NCI-H2196 (cell line): Measurements from ENCODE around the gene FZD2.
"Not testable (repeated sequence)": the region's sequence is repeated elsewhere in the genome, so short reads cannot be mapped to it uniquely, and the experiment has no call there.

Experiments used
- DNase-seq: peaks from one replicate; lab custom pipeline; 2025; ENCODE audit not compliant: unreplicated experiment; lab: John Stamatoyannopoulos, UW

FZD2 gene

DNA sequence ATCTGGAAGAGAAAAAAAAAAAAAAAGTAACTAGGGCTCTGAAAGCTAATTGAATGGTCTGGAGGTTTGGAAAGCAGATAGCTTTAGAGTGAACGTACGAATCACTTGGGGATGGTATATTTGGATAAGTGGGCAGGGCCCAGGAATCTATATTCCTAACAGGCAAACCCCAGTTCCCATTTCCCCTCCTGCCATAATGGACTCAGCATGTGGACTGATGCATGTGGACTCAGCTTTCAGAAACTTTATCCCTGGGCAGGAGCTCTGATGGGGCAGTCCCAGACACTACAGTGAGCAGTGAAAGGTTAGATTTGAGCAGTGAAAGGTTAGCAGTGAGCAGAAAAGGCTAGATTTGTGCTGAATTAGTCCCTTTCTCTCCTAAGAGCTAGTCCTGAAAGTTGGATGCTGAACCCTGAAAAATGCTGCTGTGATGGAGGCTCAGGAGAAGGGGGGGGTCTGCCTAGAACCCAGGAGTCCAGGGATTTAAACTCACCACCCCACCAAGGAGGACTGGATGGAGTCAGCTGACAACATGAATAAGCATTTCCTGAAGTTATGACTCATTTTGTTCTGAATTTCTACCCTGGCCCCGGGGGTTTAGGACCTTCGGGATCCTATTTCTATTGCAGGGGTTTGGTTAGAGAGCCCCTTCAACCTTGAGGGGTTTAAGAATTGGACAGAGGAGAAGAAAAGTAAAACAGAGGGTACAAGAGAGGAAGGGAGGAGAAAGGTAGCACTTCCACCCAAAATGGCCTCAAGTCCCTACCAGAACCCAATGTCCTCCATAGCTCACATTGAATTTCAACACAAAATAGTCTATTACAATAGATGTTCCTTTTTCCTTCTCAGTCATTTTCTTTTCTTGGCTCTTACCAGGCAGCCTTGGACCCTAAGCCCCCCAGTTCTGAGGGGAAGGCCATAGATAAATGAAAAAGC, 10.3 kb upstream of the FZD2 start:
- no peak for DNase-seq

DNA sequence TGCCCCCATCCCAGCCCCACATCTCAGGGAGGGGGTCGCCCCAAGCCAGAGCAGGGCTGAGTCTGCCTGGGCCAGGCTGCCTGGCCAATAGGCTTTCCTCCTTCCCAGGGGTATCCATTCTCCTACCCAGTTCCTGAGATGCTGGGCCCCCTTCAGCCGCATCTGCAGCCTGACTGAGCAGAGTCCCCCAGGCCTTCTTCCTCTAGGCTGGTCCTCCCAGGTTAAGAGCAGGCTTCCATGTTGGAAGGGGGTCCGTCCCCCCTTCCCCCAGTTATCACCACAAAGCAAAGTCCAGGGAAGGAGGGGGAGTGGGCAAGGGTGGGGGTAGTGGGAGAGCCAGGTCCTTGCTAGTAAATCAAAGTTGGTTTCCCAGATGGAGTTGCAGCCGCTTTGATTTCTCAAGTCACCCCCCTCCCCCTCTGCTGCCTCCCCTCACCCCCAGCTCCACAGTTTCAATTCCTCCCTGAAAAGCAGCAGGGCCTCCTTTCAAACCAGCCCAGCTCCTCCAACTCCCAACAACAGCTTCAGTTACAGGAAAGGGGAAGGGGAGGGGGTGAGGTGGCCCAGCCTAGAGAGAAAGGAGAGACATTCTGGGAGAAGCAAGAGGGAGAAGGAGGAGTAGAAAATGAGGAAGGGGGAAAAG, 9.5 kb upstream of the FZD2 start:
- DNase-seq, result no peak

DNA sequence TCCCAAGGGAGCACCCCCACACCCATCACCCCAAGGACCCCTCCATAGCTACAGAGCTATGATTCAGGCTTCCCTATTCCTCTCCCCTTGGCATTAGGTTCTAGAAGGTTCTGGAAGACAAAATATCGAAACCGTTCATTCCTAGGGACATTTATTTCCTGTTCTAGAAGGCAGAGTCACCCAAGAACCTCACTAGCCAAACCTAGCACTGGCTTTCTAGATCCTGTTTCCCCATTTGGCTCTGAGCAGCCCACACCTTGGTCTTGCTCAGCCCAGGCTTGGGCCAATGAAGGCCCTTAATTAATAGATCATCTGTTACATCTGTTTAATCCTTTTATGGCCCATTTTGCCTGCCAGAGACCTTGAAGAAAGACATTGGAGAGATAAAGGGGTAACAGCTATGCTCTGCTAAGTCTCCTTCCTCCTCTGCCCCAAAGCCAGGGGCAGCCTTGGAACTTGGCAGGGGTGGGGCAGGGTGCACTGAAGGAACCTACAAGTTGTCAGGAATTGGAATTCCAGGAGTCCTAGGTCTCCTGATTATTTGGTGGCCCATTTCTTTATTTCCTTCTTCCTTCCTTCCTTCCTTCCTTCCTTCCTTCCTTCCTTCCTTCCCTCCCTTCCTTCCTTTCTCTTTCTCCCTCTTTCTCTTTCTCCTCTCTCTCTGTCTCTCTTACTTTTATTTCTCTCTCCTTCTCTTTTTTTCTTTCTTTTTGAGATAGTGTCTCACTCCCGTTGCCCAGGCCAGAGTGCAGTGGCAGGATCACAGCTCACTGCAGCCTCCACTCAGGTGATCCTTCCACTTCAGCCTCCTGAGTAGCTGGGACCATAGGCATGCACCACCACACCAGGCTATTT, 8.7 kb upstream of the FZD2 start:
- DNase-seq, result no peak

DNA sequence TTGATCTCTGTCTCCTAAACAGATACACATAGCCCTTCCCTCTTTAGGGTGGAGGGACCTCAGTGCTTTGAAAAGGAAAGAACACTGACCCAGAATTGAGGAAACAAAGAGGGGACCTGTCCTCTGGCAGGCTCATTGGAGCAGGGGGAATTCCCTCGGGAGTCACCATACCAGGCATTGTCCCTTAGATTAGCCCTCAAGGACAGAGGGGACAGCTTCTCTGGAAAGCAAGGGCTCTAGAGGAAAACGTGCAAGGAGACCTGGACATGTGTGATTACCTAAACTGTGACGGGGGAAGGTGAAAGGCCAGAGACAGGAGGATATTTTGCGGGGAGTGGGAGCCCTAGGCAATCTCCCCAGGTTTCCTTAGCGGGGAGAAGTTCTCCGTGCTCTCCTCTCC, 7.6 kb upstream of the FZD2 start:
- DNase-seq, result no peak

DNA sequence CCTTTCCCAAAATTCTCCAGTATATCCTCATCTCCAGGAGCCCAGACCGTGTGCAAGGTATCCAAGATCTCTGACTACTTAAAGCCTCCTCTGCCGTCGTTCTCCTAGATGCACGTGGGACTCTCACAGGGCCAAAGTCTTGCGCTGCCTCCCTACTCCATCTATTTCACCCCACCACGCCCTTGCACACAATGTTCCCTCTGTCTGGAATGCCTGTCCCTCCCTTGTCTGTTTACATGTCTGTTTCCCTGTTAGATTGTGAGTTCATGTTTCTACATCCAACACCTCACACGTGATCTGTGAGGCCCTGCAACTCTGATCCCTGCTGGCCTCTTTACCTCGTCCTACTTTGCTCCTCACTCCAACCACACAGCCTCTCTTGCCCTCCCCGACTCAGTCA, 4.9 kb upstream of the FZD2 start:
- no peak for DNase-seq

DNA sequence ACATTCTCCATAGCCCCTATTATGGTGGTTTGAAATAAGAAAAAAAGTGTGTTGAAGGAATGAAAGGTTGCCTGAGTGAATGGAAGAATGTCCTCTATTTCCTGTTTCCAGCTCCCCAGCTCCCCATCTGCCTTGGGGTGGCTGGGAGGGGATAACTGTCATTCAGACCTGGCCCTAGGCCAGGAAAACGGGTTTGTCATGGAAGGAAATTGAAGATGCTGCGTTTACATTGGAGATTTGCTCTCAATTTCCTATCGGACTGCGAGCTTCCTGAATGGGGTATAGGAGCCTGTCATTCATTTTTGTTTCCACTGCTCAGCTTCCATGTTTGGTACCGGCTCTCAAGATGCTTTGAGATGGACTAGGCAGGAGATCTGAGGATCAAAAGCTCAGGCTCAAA, 2.2 kb upstream of the FZD2 start:
- DNase-seq, result no peak

DNA sequence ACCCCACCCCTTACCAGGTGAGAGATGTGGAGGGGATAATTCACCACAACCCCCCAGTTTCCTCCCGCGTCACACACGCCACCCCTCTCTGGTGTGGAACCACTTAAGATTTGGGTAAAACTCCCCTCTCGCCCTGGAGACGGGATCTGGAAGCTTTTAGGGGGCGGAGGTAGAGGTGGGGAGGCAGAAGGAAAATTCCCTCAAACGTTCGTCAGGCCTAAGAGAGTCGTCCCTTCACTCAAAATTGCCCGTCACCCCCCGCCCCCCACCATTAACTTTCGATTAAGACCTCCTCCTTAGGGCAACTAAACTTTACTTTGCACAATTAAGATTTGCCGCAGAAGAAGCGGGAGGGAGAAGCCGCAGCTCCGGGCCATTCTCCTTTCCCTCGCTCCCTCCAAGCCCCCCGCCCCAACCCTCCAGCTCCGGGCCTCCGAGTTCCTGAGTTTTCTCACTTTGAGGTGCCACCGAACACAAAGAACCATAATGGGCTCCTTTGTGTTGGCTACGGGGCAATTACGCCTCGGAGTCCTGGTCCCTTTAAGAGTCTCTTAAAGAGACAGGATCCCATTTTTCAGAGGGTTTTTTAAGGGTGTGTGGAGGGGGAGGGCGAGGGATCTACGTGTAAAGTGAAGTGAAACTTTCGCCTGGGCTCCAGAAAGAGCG, 985 bp upstream of the FZD2 start:
- peak; percentile 61 for DNase-seq

DNA sequence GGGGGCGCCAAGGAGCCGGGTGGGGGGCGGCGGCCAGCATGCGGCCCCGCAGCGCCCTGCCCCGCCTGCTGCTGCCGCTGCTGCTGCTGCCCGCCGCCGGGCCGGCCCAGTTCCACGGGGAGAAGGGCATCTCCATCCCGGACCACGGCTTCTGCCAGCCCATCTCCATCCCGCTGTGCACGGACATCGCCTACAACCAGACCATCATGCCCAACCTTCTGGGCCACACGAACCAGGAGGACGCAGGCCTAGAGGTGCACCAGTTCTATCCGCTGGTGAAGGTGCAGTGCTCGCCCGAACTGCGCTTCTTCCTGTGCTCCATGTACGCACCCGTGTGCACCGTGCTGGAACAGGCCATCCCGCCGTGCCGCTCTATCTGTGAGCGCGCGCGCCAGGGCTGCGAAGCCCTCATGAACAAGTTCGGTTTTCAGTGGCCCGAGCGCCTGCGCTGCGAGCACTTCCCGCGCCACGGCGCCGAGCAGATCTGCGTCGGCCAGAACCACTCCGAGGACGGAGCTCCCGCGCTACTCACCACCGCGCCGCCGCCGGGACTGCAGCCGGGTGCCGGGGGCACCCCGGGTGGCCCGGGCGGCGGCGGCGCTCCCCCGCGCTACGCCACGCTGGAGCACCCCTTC, 484 bp downstream of the FZD2 start:
- DNase-seq, result peak; percentile 47

DNA sequence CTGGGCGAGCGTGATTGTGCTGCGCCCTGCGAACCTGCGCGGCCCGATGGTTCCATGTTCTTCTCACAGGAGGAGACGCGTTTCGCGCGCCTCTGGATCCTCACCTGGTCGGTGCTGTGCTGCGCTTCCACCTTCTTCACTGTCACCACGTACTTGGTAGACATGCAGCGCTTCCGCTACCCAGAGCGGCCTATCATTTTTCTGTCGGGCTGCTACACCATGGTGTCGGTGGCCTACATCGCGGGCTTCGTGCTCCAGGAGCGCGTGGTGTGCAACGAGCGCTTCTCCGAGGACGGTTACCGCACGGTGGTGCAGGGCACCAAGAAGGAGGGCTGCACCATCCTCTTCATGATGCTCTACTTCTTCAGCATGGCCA, 1.0 kb downstream of the FZD2 start:
- DNase-seq, result no peak

DNA sequence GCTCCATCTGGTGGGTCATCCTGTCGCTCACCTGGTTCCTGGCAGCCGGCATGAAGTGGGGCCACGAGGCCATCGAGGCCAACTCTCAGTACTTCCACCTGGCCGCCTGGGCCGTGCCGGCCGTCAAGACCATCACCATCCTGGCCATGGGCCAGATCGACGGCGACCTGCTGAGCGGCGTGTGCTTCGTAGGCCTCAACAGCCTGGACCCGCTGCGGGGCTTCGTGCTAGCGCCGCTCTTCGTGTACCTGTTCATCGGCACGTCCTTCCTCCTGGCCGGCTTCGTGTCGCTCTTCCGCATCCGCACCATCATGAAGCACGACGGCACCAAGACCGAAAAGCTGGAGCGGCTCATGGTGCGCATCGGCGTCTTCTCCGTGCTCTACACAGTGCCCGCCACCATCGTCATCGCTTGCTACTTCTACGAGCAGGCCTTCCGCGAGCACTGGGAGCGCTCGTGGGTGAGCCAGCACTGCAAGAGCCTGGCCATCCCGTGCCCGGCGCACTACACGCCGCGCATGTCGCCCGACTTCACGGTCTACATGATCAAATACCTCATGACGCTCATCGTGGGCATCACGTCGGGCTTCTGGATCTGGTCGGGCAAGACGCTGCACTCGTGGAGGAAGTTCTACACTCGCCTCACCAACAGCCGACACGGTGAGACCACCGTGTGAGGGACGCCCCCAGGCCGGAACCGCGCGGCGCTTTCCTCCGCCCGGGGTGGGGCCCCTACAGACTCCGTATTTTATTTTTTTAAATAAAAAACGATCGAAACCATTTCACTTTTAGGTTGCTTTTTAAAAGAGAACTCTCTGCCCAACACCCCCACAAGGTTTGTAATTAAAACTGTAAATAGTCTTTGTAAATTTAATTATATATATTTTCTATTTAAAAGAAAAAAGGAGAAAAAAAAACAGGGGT, 1.7 kb downstream of the FZD2 start:
- no peak for DNase-seq

DNA sequence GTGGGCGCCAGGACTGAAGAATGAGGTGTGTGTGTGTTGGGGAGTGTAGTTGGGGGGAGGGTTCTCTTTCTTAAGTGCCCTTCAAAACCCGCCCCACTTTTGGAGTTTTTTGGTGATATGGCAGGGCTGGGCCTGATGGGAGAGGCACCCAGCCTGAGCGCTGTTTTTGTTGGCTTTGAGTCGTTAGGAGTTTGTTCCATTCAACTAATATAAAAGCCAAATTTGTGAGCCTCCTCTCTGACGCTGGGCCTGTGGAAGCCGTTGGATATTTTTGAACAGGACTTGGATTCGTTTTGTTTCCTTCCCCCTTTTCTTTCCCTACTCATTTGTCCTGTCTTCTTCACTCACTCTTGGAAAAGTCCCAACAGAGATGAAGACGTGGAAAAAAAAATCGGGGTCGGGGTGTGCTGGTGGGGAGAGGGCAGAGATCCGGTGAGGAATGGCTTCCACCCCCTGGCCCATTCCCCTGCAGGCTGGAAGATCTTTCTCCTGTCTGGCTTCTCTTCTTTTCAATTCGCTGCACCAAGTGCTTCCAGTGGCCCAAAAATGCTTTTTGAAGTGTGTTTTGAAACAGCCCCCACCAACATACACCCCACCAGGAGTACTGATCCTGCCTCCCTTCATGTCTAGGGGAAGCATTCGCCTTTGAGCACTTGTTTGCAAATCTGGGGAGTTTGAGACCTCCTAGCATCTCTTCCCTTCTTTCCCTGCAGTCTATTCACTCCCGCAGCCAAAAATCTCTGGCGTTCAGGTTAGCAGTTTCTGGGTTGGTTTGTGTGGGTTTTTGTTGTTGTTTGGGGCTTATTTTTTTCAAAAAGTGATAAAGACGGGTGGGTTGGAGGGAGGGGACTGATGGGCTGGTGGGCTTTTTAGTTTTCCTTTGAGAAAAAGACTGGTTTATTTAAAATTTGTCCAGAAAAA, 2.6 kb downstream of the FZD2 start:
- no peak for DNase-seq

DNA sequence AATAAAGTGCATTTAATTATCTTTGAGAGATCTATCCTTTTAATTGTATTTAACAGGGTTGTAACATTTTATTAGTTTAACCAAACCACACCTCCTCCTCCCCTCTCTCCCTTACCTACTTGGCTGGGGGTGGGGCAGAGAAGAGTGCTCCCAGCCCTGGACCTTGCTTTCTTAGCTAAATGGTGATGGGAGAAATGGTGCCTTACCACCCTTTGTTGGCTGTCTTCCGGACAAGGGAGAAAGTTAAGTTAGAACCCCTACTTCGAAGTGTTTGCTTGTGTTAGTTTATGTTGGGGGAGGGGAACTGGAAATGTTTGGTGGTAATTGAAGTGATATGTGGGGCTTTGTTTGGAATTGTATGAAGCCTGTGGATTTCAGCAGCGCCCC, 3.9 kb downstream of the FZD2 start:
- DNase-seq, result no peak

DNA sequence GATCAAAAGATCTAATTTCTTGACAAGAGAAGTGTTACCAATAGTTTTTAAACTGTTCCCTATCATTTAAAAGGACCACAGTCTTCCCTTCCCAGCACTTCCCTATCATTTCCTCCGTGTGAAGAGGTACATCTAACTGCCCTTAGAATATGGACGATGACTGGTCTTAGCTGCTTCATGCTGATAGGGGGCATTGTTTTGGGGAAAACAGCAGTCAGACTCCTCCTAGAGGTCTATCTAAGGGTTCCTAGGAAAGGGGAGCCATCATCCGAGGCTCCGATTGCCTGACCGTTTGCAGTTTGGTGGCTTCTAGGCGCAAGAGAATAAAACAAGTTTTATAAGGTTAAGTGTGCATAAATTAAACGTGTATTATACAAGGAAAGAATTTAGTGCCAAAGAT, 7.1 kb downstream of the FZD2 start:
- no peak for DNase-seq

DNA sequence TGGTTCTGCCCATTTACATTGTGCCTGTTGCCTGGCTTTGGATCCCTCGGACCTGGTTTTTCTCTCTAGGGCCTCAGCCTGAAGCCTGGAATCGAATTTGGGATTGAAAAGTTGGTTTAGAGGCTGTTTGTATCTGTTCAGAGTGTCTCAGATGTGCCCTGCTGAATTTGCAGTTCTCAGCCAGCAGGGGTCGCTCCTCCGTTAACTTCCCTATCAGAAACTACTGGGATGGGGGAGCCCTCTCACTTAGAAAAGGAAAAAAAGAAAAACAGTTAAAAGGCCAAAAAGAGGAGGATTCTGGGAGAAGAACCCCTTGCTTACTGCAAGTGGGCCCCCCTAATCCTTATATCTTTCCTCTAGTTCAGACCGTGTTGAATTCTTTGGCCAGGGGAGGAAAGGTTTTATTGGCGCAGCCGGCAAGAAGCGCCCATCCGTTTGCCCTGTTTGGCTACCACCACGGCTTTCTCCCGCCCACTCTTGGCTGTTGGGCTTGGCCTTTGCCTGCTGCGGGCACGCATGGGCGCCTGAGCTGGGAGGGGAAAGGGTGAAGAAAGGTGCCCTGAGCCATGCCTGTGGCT, 8.7 kb downstream of the FZD2 start:
- DNase-seq, result no peak

DNA sequence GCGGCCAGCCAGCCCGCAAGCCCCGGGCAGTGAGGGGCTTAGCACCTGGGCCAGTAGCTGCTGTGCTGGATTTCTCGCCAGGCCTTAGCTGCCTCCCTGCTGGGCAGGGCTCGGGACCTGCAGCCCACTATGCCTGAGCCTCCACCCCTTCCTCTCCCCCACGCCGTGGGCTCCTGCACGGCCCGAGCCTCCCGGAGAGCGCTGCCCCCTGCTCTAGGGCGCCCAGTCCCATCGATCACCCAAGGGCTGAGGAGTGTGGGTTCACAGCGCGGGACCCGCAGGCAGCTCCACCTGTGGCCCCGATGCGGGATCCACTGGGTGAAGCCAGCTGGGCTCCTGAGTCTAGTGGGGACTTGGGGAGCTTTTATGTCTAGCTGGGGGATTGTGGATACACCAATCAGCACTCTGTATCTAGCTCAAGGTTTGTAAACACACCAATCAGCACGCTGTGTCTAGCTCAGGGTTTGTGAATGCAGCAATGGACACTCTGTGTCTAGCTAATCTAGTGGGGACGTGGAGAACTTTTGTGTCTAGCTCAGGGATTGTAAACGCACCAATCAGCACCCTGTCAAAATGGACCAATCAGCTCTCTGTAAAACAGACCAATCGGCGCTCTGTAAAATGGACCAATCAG, 11.1 kb downstream of the FZD2 start:
- DNase-seq, result not testable (repeated sequence)

DNA sequence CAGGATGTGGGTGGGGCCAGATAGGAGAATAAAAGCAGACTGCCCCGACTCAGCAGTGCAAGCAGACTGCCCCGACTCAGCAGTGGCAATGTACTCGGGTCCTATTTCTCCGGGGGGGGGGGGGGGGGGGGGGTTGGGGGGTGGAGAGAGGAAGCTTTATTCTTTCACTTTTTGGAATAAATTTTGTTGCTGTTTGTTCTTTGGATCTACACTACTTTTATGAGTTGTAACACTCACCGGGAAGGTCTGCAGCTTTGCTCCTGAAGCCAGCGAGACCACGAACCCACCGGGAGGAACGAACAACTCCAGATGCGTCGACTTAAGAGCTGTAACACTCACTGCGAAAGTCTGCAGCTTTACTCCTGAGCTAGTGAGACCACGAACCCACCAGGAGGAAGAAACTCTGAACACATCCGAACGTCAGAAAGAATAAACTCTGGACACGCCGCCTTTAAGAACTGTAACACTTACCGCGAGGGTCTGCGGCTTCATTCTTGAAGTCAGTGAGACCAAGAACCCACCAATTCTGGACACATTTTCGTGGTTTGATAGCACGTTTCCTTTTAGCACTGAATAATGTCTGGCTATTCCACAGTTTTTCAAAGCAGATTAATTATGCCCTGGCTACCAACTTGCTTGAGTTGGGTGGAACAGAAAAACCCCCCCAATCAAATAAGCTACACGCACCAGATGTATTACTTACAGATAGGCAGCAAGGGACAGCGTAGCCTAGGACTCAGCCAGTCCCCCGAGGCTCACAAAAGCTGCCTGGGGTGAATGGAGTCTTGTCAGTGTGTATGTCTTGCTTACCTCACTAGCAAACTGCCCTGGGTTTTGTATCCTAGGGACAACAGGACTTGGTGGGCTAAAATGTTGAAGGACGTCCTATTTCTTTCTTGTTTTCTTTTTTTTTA, 11.9 kb downstream of the FZD2 start:
- DNase-seq, result peak; percentile 25

DNA sequence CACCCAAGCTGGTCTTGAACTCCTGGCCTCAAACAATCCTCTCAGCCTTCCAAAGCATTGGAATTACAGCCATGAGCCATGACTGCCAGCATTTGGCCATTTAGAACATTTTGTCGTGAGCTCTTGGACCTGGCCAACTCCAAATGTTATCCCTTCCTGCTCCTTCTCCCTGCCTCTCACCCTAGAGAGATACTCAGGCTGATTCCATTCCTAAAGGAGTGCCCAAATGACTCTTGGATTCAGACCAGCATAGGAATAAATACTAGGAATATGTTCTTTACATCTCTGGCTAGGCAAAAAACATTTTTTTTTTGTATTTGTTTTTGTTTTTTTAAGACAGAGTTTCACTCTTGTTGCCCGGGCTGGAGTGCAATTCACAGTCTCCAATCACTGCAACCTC, 15.5 kb downstream of the FZD2 start:
- DNase-seq, result no peak
